Measurements from ENCODE around the gene TRIM29.

- TF ChIP-seq EZH2 (IDR thresholded peaks at IDR 0.05; ENCODE audit: low read depth) (no peak), CTCF (conservative IDR thresholded peaks at IDR 0.05) (no peak)
These were observed 29.1 kb downstream of the TRIM29 start for GRCh38 chr11:120108785-120109168.
